Measurements from ENCODE around the gene IL11. TPM values are rescaled to one million over a fixed set of nuclear protein-coding genes. Genes with fewer than 3 reads are reported as not detected.

IL11 gene
- total RNA-seq, 1 donor from 2014 or later = 2.2 TPM

GRCh38 chr19:55389386-55390317, 19.4 kb upstream of the IL11 start:
- peak overlapping the region; percentile 23 for H3K4me3 Mint-ChIP-seq (ENCODE audit: low read depth)
- TF ChIP-seq CTCF (IDR thresholded peaks at IDR 0.05; ENCODE audit: unreplicated experiment) = no peak
- no peaks in the 10 kb centered on the region for H3K9me3 Mint-ChIP-seq (ENCODE audit: low read depth)
- peaks cover 33% of the 10 kb centered on the region for H3K4me1 Mint-ChIP-seq (ENCODE audit: low read depth)
- H3K27me3 Mint-ChIP-seq = no peaks in the 10 kb centered on the region
- peak overlapping the region; percentile 64 for H3K27ac Mint-ChIP-seq
- H3K36me3 Mint-ChIP-seq (ENCODE audit: insufficient read depth) = peaks cover 8% of the 10 kb centered on the region
- no peak for DNase-seq (ENCODE audit: low spot score, unreplicated experiment)

GRCh38 chr19:55387736-55388497, 17.7 kb upstream of the IL11 start:
- Mint-ChIP-seq H3K4me3 (ENCODE audit: low read depth) (peak overlapping the region; percentile 99), H3K9me3 (ENCODE audit: low read depth) (no peaks in the 10 kb centered on the region), H3K4me1 (ENCODE audit: low read depth) (peaks cover 33% of the 10 kb centered on the region), H3K36me3 (ENCODE audit: insufficient read depth) (peaks cover 8% of the 10 kb centered on the region), H3K27ac (peak overlapping the region; percentile 45), H3K27me3 (no peaks in the 10 kb centered on the region)
- no peak for DNase-seq (ENCODE audit: low spot score, unreplicated experiment)
- TF ChIP-seq CTCF (IDR thresholded peaks at IDR 0.05; ENCODE audit: unreplicated experiment) = no peak

GRCh38 chr19:55386493-55386971, 16.3 kb upstream of the IL11 start:
- no peak for DNase-seq (ENCODE audit: low spot score, unreplicated experiment)
- no peak for TF ChIP-seq CTCF (IDR thresholded peaks at IDR 0.05; ENCODE audit: unreplicated experiment)
- Mint-ChIP-seq H3K4me1 (ENCODE audit: low read depth) (peaks cover 26% of the 10 kb centered on the region), H3K36me3 (ENCODE audit: insufficient read depth) (peaks cover 6% of the 10 kb centered on the region), H3K4me3 (ENCODE audit: low read depth) (peak overlapping the region; percentile 99), H3K27ac (peak overlapping the region; percentile 97), H3K9me3 (ENCODE audit: low read depth) (no peaks in the 10 kb centered on the region), H3K27me3 (peaks cover 6% of the 10 kb centered on the region)

- Mint-ChIP-seq H3K4me3 (ENCODE audit: low read depth) (peak within 1 kb of the TSS; percentile 99), H3K4me1 (ENCODE audit: low read depth) (peaks cover 26% of the 10 kb centered on the region), H3K9me3 (ENCODE audit: low read depth) (no peaks in the 10 kb centered on the region), H3K27me3 (peaks cover 8% of the 10 kb centered on the region), H3K27ac (peak within 1 kb of the TSS; percentile 97), H3K36me3 (ENCODE audit: insufficient read depth) (peaks cover 8% of the 10 kb centered on the region)
- no peak for TF ChIP-seq CTCF (IDR thresholded peaks at IDR 0.05; ENCODE audit: unreplicated experiment)
- DNase-seq (ENCODE audit: low spot score, unreplicated experiment) = peak; percentile 98
Measured at GRCh38 chr19:55385724-55386492, 15.6 kb upstream of the IL11 start, which contains the start of gene RPL28. Gene RPL28 (plus strand): TSS chr19:55385932. CDS start chr19:55386358, 426 bp downstream.

All from progenitor cell of endocrine pancreas (in vitro differentiated cells).